IMR-90 (cell line): ENCODE data around the gene PAN2. TPM values are rescaled to one million over a fixed set of nuclear protein-coding genes. Genes with fewer than 3 reads are reported as not detected.

ENCODE experiments used
- ATAC-seq: fragments of 200-7000 bp; cut with Tn5 transposase; 2 replicates; pipeline ENCODE4 v1.9.1; 2020; ENCODE audit warnings: low read depth, mild to moderate bottlenecking, moderate library complexity
- BruUV-seq: library from RNA; stranded (reverse); fragments of 400-500 nt; replicated peaks from 2 replicates; lab custom pipeline; 2021; lab: Mats Ljungman, UMichigan
- CTCF ChIA-PET: fragments of 300-600 bp; formaldehyde crosslinking; extraction: SDS; loops from one replicate; lab custom pipeline; 2021; ENCODE audit warnings: antibody characterized with exemption; lab: Yijun Ruan, JAX
- POLR2A ChIA-PET: fragments of 300-600 bp; sonication (Branson Sonifier 250); formaldehyde crosslinking; loops from one replicate; lab custom pipeline; 2022; ENCODE audit warnings: antibody characterized with exemption; ENCODE audit not compliant: unreplicated experiment; lab: Charles Lee
- DNase-seq: peaks from one replicate; pipeline ENCODE4 v3.0.0; 2013
- H2AFZ ChIP-seq: replicated peaks from 2 replicates; pipeline ENCODE3; 2013; ENCODE audit warnings: low read length, mild to moderate bottlenecking; ENCODE audit not compliant: poor library complexity
- H2AK5ac ChIP-seq: 2 replicates; pipeline ENCODE4 v1.6.1; 2013; ENCODE audit warnings: low read depth, low read length, inconsistent platforms
- H2AK9ac ChIP-seq: replicated peaks from 2 replicates; pipeline ENCODE3; 2013; ENCODE audit warnings: mild to moderate bottlenecking, low read depth, low read length, moderate library complexity; ENCODE audit not compliant: poor library complexity
- H2BK120ac ChIP-seq: 2 replicates; pipeline ENCODE4 v1.6.1; 2013; ENCODE audit warnings: low read depth, low read length, inconsistent platforms
- H2BK15ac ChIP-seq: 3 replicates; pipeline ENCODE4 v1.6.1; 2013; ENCODE audit warnings: low read depth, low read length, inconsistent platforms
- H2BK20ac ChIP-seq: 2 replicates; pipeline ENCODE4 v1.6.1; 2013; ENCODE audit warnings: low read depth, mild to moderate bottlenecking, inconsistent platforms, low read length, moderate library complexity
- H2BK5ac ChIP-seq: 2 replicates; pipeline ENCODE4 v1.6.1; 2013; ENCODE audit warnings: mild to moderate bottlenecking, low read depth, low read length, inconsistent platforms; ENCODE audit not compliant: poor library complexity, severe bottlenecking
- H3K14ac ChIP-seq: replicated peaks from 2 replicates; pipeline ENCODE4 v1.6.1; 2013; ENCODE audit warnings: low read depth, low read length, inconsistent platforms
- H3K18ac ChIP-seq: 2 replicates; pipeline ENCODE4 v1.6.1; 2013; ENCODE audit warnings: low read depth, low read length, control low read depth
- H3K23ac ChIP-seq: 2 replicates; pipeline ENCODE4 v1.6.1; 2013; ENCODE audit warnings: low read depth, low read length, inconsistent platforms
- H3K27ac ChIP-seq: 2 replicates; pipeline ENCODE4 v1.5.1; 2013; ENCODE audit warnings: mild to moderate bottlenecking, control low read depth, low read length; ENCODE audit not compliant: insufficient read depth
- H3K27me3 ChIP-seq: 2 replicates; pipeline ENCODE4 v1.6.1; 2013; ENCODE audit warnings: low read length; ENCODE audit not compliant: control insufficient read depth, insufficient read depth
- H3K36me3 ChIP-seq: 2 replicates; pipeline ENCODE4 v1.6.1; 2013; ENCODE audit warnings: low read length, mixed read lengths; ENCODE audit not compliant: control insufficient read depth, insufficient read depth
- H3K4ac ChIP-seq: 2 replicates; pipeline ENCODE4 v1.6.1; 2013; ENCODE audit warnings: low read depth, low read length, inconsistent platforms
- H3K4me1 ChIP-seq: 2 replicates; pipeline ENCODE4 v1.6.1; 2013; ENCODE audit warnings: low read length, mixed read lengths; ENCODE audit not compliant: control insufficient read depth, insufficient read depth
- H3K4me2 ChIP-seq: 2 replicates; pipeline ENCODE4 v1.6.1; 2013; ENCODE audit warnings: low read depth, mild to moderate bottlenecking, control low read depth, low read length, moderate library complexity
- H3K4me3 ChIP-seq: 2 replicates; pipeline ENCODE4 v1.5.1; 2013; ENCODE audit warnings: low read depth, mild to moderate bottlenecking, control low read depth, low read length, moderate library complexity; ENCODE audit not compliant: insufficient read depth
- H3K56ac ChIP-seq: 2 replicates; pipeline ENCODE4 v1.6.1; 2013; ENCODE audit warnings: low read length, inconsistent platforms; ENCODE audit not compliant: insufficient read depth; ENCODE audit errors: extremely low read depth
- H3K79me1 ChIP-seq, 2 experiments: 2 replicates each; pipeline ENCODE4 v1.6.1; 2013; ENCODE audit warnings: low read length in 2 of 2, inconsistent platforms in 1 of 2, low read depth in 1 of 2
- H3K9ac ChIP-seq: 2 replicates; pipeline ENCODE4 v1.6.1; 2013; ENCODE audit warnings: low read depth, low read length, control low read depth
- H3K9me1 ChIP-seq: 2 replicates; pipeline ENCODE4 v1.6.1; 2013; ENCODE audit warnings: low read length, inconsistent platforms; ENCODE audit not compliant: insufficient read depth
- H3K9me3 ChIP-seq: 2 replicates; pipeline ENCODE4 v1.6.1; 2013; ENCODE audit warnings: low read length; ENCODE audit not compliant: control insufficient read depth, insufficient read depth
- H4K20me1 ChIP-seq: 2 replicates; pipeline ENCODE4 v1.6.1; 2013; ENCODE audit warnings: low read length, inconsistent platforms; ENCODE audit not compliant: insufficient read depth
- H4K5ac ChIP-seq: 2 replicates; pipeline ENCODE4 v1.6.1; 2013; ENCODE audit warnings: mild to moderate bottlenecking, low read depth, low read length, control low read depth
- H4K8ac ChIP-seq, 2 experiments: 2 replicates each; pipeline ENCODE4 v1.6.1; 2013; ENCODE audit warnings: low read depth in 2 of 2, low read length in 2 of 2, control low read depth in 1 of 2, inconsistent platforms in 1 of 2
- H4K91ac ChIP-seq: 2 replicates; pipeline ENCODE4 v1.6.1; 2013; ENCODE audit warnings: low read depth, low read length, inconsistent platforms; ENCODE audit not compliant: insufficient read depth
- CEBPB ChIP-seq: IDR thresholded peaks from 2 replicates; pipeline ENCODE4 v1.6.1; 2012; ENCODE audit warnings: low read depth, low read length, improper control_type of control experiment
- RFX5 ChIP-seq: IDR thresholded peaks from 2 replicates; pipeline ENCODE4 v1.8.0; 2012; ENCODE audit warnings: low read depth, mild to moderate bottlenecking, low read length, moderate library complexity
- WGBS, 2 experiments: methylation state at CpG; one replicate each; pipeline versions ENCODE4 v1.1.5 to v1.1.7; 2013; ENCODE audit warnings: missing lambda C conversion rate in 2 of 2; ENCODE audit not compliant: insufficient read length in 1 of 2; ENCODE audit errors: extremely low coverage in 2 of 2; 5-methylcytosine and 5-hydroxymethylcytosine counted together
- dilution Hi-C: fragments of 300-500 bp; cut with HindIII; formaldehyde crosslinking; loops from one replicate; pipeline ENCODE4 v1.14.3; 2018; ENCODE audit warnings: low sequenced_read_pairs; ENCODE audit not compliant: unreplicated experiment
- in situ Hi-C: fragments of 300-500 bp; cut with MboI; formaldehyde crosslinking; loops from 3 replicates; pipeline ENCODE4 v1.14.3; 2019; ENCODE audit warnings: low sequenced_read_pairs, inconsistent platforms, mixed read lengths
- intact Hi-C: fragments of 100-400 bp; cut with micrococcal nuclease; formaldehyde crosslinking; loops from 2 replicates; pipeline ENCODE4 v1.10.0; 2022
- polyA plus RNA-seq, 3 experiments: library from polyadenylated mRNA; depleted of rRNA; stranded (reverse); fragments of >200 nt; gene quantifications; 2 replicates each; pipeline ENCODE4 v1.2.3, GENCODE V29; 2012; ENCODE audit warnings: low replicate concordance in 1 of 3
- total RNA-seq: library from RNA; depleted of rRNA; stranded (reverse); fragments of >200 nt; gene quantifications from 2 replicates; pipeline ENCODE4 v1.2.3, GENCODE V29; 2012
- TF ChIP-seq, protein P1 (sequence below): fragments of 150-350 bp; IDR thresholded peaks from 2 replicates; pipeline ENCODE4 v1.6.1; 2016; ENCODE audit warnings: low read depth, mild to moderate bottlenecking, low read length, moderate library complexity, borderline replicate concordance
- TF ChIP-seq, protein P2 (sequence below): fragments of 150-350 bp; IDR thresholded peaks from 2 replicates; pipeline ENCODE4 v1.6.1; 2017; ENCODE audit warnings: mild to moderate bottlenecking, antibody characterized with exemption, low read length, low read depth

Gene PAN2
- total and polyA plus RNA-seq, 2 of the 4 experiments (the other 2 are of a cell fraction) = 9.7 to 20.2 TPM

DNA sequence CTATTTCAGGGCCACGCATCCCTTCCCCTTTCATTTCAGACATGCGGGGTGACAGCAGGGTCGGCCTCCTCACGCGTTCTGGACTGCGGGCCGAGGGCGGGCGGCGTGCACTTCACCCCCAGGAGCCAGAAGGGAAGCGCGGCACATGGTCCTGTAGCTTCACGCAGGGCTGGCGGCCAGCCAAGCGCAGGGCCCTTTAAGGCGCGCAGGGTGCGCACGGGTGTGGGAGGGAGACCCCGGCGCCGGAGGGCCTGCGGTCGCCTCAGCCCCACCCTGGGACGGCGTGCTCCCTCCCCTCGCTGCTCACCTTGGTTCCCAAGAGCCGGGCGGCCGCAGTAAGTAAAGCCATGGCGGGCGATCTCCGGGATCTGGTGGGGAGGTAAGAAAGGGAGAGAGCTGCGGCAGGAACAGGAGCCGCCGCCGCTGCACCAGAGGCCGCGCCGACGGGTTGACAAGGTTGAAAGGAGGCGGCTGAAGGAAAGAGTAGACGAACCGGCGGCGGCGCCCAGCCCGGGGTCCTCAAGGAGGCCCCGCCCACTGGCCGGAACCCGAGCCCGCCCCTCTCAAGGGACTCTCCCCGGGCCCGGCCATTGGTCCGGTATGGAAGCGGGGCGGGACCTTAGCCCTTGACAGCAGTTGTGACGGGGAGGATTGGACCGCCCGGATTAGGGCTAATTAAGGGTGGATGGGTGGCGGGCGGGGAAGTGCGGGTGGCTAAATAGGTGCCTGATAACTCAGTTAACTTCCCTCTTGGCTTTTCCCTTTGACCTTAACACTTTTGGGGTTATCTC, 33.8 kb downstream of the PAN2 start, which contains the start of gene CS (continued):
- TF ChIP-seq, protein P1, sequence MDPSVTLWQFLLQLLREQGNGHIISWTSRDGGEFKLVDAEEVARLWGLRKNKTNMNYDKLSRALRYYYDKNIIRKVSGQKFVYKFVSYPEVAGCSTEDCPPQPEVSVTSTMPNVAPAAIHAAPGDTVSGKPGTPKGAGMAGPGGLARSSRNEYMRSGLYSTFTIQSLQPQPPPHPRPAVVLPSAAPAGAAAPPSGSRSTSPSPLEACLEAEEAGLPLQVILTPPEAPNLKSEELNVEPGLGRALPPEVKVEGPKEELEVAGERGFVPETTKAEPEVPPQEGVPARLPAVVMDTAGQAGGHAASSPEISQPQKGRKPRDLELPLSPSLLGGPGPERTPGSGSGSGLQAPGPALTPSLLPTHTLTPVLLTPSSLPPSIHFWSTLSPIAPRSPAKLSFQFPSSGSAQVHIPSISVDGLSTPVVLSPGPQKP = no peak
- no peak for TF ChIP-seq CEBPB

DNA sequence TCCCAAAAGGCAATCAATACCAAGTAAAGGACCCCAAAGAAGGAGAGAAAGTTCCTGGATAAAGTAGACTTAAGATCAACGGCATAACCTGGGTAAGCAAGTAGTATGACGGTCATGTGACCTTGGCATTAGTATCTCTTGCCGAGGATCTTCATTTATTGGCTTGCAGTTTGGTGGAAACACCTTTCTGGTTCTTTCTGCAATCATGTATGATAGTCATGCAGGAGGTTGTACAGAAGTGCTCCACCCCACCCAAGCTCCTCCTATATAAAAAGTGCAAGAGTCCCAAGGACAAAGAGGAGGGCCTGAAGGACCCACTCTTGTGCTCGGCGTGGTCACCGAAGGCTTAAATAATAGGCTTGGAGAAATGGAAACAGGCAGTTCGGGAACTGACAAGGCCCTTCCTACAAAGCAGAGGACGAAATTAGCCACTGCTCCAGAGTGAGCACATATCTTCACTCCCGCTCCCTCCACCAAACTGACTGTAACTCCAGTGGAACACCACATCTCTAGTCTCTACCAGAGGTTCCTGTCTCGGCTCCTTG, 34.4 kb downstream of the PAN2 start:
- intact Hi-C loops (no loop called here), in situ Hi-C loops (no loop called here), dilution Hi-C loops (no loop called here)
- Histone ChIP-seq H2AK5ac (peak overlapping the region; percentile 72), H3K9me1 (peaks cover 11% of the 10 kb centered on the region), H2BK15ac (no peak overlapping the region), H2AFZ (peak overlapping the region; percentile 88), H2BK120ac (peak overlapping the region; percentile 15; the same call in 1 of the 2 replicates), H4K20me1 (peaks cover 11% of the 10 kb centered on the region; the same call in 1 of the 2 replicates), H2AK9ac (peak overlapping the region; percentile 95), H3K79me1 (peaks cover 17 to 63% of the 10 kb centered on the region in 2 experiments), H4K5ac (peak overlapping the region; percentile 11), H3K27me3 (no peaks in the 10 kb centered on the region), H3K56ac (peak overlapping the region; percentile 35), H3K4me1 (peaks cover 9% of the 10 kb centered on the region; the same call in 1 of the 2 replicates), H4K91ac (peak overlapping the region; percentile 60; the same call in 1 of the 2 replicates), H2BK5ac (peak overlapping the region; percentile 59), H3K23ac (peak overlapping the region; percentile 52), H3K9ac (peak overlapping the region; percentile 91), H3K14ac (peak overlapping the region; percentile 66), H3K36me3 (peaks cover 6% of the 10 kb centered on the region), H4K8ac (peak overlapping the region; percentile 20 to 61), H3K4me2 (peak overlapping the region; percentile 86), H3K27ac (peak overlapping the region; percentile 85), H2BK20ac (no peak overlapping the region), H3K4ac (peak overlapping the region; percentile 37), H3K4me3 (peak overlapping the region; percentile 85), H3K9me3 (no peaks in the 10 kb centered on the region), H3K18ac (no peak overlapping the region)
- peak; percentile 17 for DNase-seq
- TSS peak; percentile 21 for BruUV-seq
- TF ChIP-seq, protein P2, sequence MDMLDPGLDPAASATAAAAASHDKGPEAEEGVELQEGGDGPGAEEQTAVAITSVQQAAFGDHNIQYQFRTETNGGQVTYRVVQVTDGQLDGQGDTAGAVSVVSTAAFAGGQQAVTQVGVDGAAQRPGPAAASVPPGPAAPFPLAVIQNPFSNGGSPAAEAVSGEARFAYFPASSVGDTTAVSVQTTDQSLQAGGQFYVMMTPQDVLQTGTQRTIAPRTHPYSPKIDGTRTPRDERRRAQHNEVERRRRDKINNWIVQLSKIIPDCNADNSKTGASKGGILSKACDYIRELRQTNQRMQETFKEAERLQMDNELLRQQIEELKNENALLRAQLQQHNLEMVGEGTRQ = peak; percentile 60
- no peak for TF ChIP-seq RFX5
- ChIA-PET POLR2A (no interaction called here), CTCF (no interaction called here)
- 0% methylated on average over 3 of the region's 10 CpGs; no CpG with 5 or more reads in 1 of the 2 experiments for WGBS, 2 experiments
- ATAC-seq = peak; percentile 2
